OCI-LY1 (cell line): ENCODE results near the gene TAGLN2.

Experiments
- H2AFZ ChIP-seq: fragments of 200-600 bp; sonication (generic), shearing (Covaris generic); 2 replicates; pipeline ENCODE4 v1.6.0; 2014; ENCODE audit warnings: antibody characterized with exemption, mild to moderate bottlenecking, low read length
- H3F3A ChIP-seq: fragments of 200-600 bp; sonication (generic), shearing (Covaris generic); 2 replicates; pipeline ENCODE4 v1.6.0; 2014; ENCODE audit warnings: mild to moderate bottlenecking, antibody characterized with exemption, low read length, moderate library complexity; ENCODE audit not compliant: insufficient read depth
- H3K27ac ChIP-seq: fragments of 200-600 bp; sonication (generic); 2 replicates; pipeline ENCODE4 v1.5.1; 2014; ENCODE audit warnings: low read length, mixed run types, mild to moderate bottlenecking, low read depth; ENCODE audit not compliant: poor library complexity, severe bottlenecking
- H3K27me3 ChIP-seq: fragments of 200-600 bp; sonication (generic); 2 replicates; pipeline ENCODE4 v1.6.0; 2014; ENCODE audit warnings: antibody characterized with exemption, mild to moderate bottlenecking, low read length, moderate library complexity; ENCODE audit not compliant: insufficient read depth
- H3K36me3 ChIP-seq: fragments of 200-600 bp; sonication (generic); 2 replicates; pipeline ENCODE4 v1.6.1; 2014; ENCODE audit warnings: mild to moderate bottlenecking, antibody characterized with exemption, low read length, moderate library complexity, mixed read lengths; ENCODE audit not compliant: insufficient read depth
- H3K4me1 ChIP-seq: fragments of 200-600 bp; sonication (generic); 2 replicates; pipeline ENCODE4 v1.5.1; 2014; ENCODE audit warnings: mild to moderate bottlenecking, low read length, moderate library complexity; ENCODE audit not compliant: insufficient read depth, severe bottlenecking
- H3K4me2 ChIP-seq: fragments of 200-600 bp; sonication (generic), shearing (Covaris generic); 2 replicates; pipeline ENCODE4 v1.6.1; 2014; ENCODE audit warnings: low read length
- H3K4me3 ChIP-seq: fragments of 200-600 bp; sonication (generic); 2 replicates; pipeline ENCODE4 v1.5.1; 2014; ENCODE audit warnings: low read length, low read depth, mild to moderate bottlenecking, mixed read lengths; ENCODE audit not compliant: poor library complexity, severe bottlenecking
- H3K79me2 ChIP-seq: fragments of 200-600 bp; shearing (Covaris generic); 2 replicates; pipeline ENCODE4 v1.6.1; 2016; ENCODE audit warnings: mixed run types, low read length, mixed read lengths; ENCODE audit not compliant: insufficient read depth
- H3K9ac ChIP-seq: fragments of 200-600 bp; sonication (generic), shearing (Covaris generic); 2 replicates; pipeline ENCODE4 v1.6.1; 2014; ENCODE audit warnings: mild to moderate bottlenecking, low read length, mixed read lengths
- H3K9me2 ChIP-seq: fragments of 200-600 bp; sonication (generic), shearing (Covaris generic); 2 replicates; pipeline ENCODE4 v1.6.1; 2014; ENCODE audit warnings: low read depth, mild to moderate bottlenecking, low read length, mixed read lengths
- H3K9me3 ChIP-seq: fragments of 200-600 bp; shearing (Covaris generic); 2 replicates; pipeline ENCODE4 v1.6.1; 2014; ENCODE audit warnings: low read length, mixed read lengths
- H4K20me1 ChIP-seq: fragments of 200-600 bp; sonication (generic), shearing (Covaris generic); 2 replicates; pipeline ENCODE4 v1.6.0; 2016; ENCODE audit warnings: mild to moderate bottlenecking, low read length; ENCODE audit not compliant: insufficient read depth
- CTCF ChIP-seq: fragments of 200-600 bp; sonication (generic), shearing (Covaris generic); IDR thresholded peaks from 2 replicates; pipeline ENCODE4 v1.5.1; 2017; ENCODE audit warnings: mild to moderate bottlenecking, antibody characterized with exemption, low read length, moderate library complexity, mixed read lengths
- EZH2 ChIP-seq: fragments of 200-600 bp; sonication (generic), shearing (Covaris generic); IDR thresholded peaks from 2 replicates; pipeline ENCODE4 v1.8.0; 2017; ENCODE audit warnings: borderline replicate concordance, mixed run types, mild to moderate bottlenecking, antibody characterized with exemption, low read length, moderate library complexity, mixed read lengths

Gene TAGLN2

GRCh38 chr1:159929155-159930051 lies 4.1 kb upstream of the TAGLN2 start:
- no peak overlapping the region for H2AFZ ChIP-seq
- no peak overlapping the region for H3K27ac ChIP-seq
- no peak for TF ChIP-seq EZH2
- TF ChIP-seq CTCF = no peak
- no peak overlapping the region for H3K9ac ChIP-seq
- H3K27me3 ChIP-seq = peaks cover 4% of the 10 kb centered on the region; the same call in 1 of the 2 replicates
- H3K4me2 ChIP-seq = peak overlapping the region; percentile 26; the same call in 1 of the 2 replicates
- H4K20me1 ChIP-seq = no peaks in the 10 kb centered on the region
- H3K4me1 ChIP-seq = peaks cover 14% of the 10 kb centered on the region
- no peaks in the 10 kb centered on the region for H3K9me2 ChIP-seq
- no peaks in the 10 kb centered on the region for H3K9me3 ChIP-seq
- H3K36me3 ChIP-seq = no peaks in the 10 kb centered on the region
- H3F3A ChIP-seq = no peaks in the 10 kb centered on the region
- H3K79me2 ChIP-seq = no peaks in the 10 kb centered on the region
- H3K4me3 ChIP-seq = no peak overlapping the region

GRCh38 chr1:159928491-159929050 lies 3.3 kb upstream of the TAGLN2 start:
- Histone ChIP-seq H3K79me2 (no peaks in the 10 kb centered on the region), H3K27me3 (peaks cover 4% of the 10 kb centered on the region; the same call in 1 of the 2 replicates), H4K20me1 (no peaks in the 10 kb centered on the region), H3K4me1 (peaks cover 23% of the 10 kb centered on the region), H3K36me3 (no peaks in the 10 kb centered on the region), H3K27ac (no peak overlapping the region), H3K9me3 (no peaks in the 10 kb centered on the region), H3K4me2 (no peak overlapping the region), H3K4me3 (no peak overlapping the region), H3K9ac (no peak overlapping the region), H3F3A (no peaks in the 10 kb centered on the region), H3K9me2 (no peaks in the 10 kb centered on the region), H2AFZ (no peak overlapping the region)
- TF ChIP-seq CTCF = no peak
- no peak for TF ChIP-seq EZH2

- Histone ChIP-seq H3K9me2 (no peaks in the 10 kb centered on the region), H4K20me1 (no peaks in the 10 kb centered on the region), H3K79me2 (no peaks in the 10 kb centered on the region), H3F3A (no peaks in the 10 kb centered on the region), H3K27me3 (peaks cover 4% of the 10 kb centered on the region; the same call in 1 of the 2 replicates), H3K4me3 (no peak overlapping the region), H3K9me3 (no peaks in the 10 kb centered on the region), H3K4me2 (no peak overlapping the region), H3K27ac (no peak overlapping the region), H3K4me1 (peaks cover 29% of the 10 kb centered on the region), H3K36me3 (no peaks in the 10 kb centered on the region), H2AFZ (no peak overlapping the region), H3K9ac (no peak overlapping the region)
- TF ChIP-seq CTCF = no peak
- no peak for TF ChIP-seq EZH2
Observed at GRCh38 chr1:159927849-159928431, 2.6 kb upstream of the TAGLN2 start.
